ENCODE measurements around the gene OR2C3.
"Not testable (repeated sequence)": the region's sequence is repeated elsewhere in the genome, so short reads cannot be mapped to it uniquely, and the experiment has no call there.

OR2C3 gene

GRCh38 chr1:247528812-247529474 is 7.3 kb downstream of the OR2C3 start:
- Histone ChIP-seq H3K27ac (no peak overlapping the region), H3K27me3 (ENCODE audit: control insufficient read depth, insufficient read depth, low read length) (no peaks in the 10 kb centered on the region), H3K9ac (no peak overlapping the region), H2AFZ (no peak overlapping the region), H3K4me2 (ENCODE audit: low read length) (no peak overlapping the region), H3K4me1 (no peaks in the 10 kb centered on the region), H3K9me3 (ENCODE audit: control insufficient read depth, low read length) (no peaks in the 10 kb centered on the region), H3K79me2 (no peaks in the 10 kb centered on the region), H3K4me3 (ENCODE audit: low read depth, low read length) (no peak overlapping the region), H3K36me3 (ENCODE audit: control insufficient read depth, insufficient read depth, low read length) (no peaks in the 10 kb centered on the region)
- TF ChIP-seq CTCF (IDR thresholded peaks at IDR 0.05): no peak

GRCh38 chr1:247521886-247522285 is 14.4 kb downstream of the OR2C3 start:
- H3K9ac ChIP-seq; H3K4me2 ChIP-seq (ENCODE audit: low read length); H3K4me1 ChIP-seq; H3K79me2 ChIP-seq; H3K36me3 ChIP-seq (ENCODE audit: control insufficient read depth, insufficient read depth, low read length); H3K27ac ChIP-seq; H3K27me3 ChIP-seq (ENCODE audit: control insufficient read depth, insufficient read depth, low read length); H3K9me3 ChIP-seq (ENCODE audit: control insufficient read depth, low read length); H3K4me3 ChIP-seq (ENCODE audit: low read depth, low read length); H2AFZ ChIP-seq: not testable (repeated sequence)

GRCh38 chr1:247518613-247518891 is 17.7 kb downstream of the OR2C3 start:
- Histone ChIP-seq H3K9me3 (ENCODE audit: control insufficient read depth, low read length) (no peaks in the 10 kb centered on the region), H3K9ac (no peak overlapping the region)

GRCh38 chr1:247517795-247518612 is 18.2 kb downstream of the OR2C3 start:
- Histone ChIP-seq H3K9me3 (ENCODE audit: control insufficient read depth, low read length) (no peaks in the 10 kb centered on the region), H3K4me2 (ENCODE audit: low read length) (no peak overlapping the region), H3K27ac (no peak overlapping the region), H3K9ac (no peak overlapping the region), H3K79me2 (no peaks in the 10 kb centered on the region), H3K36me3 (ENCODE audit: control insufficient read depth, insufficient read depth, low read length) (no peaks in the 10 kb centered on the region), H3K27me3 (ENCODE audit: control insufficient read depth, insufficient read depth, low read length) (no peaks in the 10 kb centered on the region), H3K4me1 (no peaks in the 10 kb centered on the region), H2AFZ (no peak overlapping the region), H3K4me3 (ENCODE audit: low read depth, low read length) (no peak overlapping the region)
- TF ChIP-seq CTCF (IDR thresholded peaks at IDR 0.05): no peak

More at GRCh38 chr1:247518613-247518891, 17.7 kb downstream of the OR2C3 start:
- H3K4me3 ChIP-seq (ENCODE audit: low read depth, low read length): no peak overlapping the region
- no peak overlapping the region for H3K27ac ChIP-seq
- no peak overlapping the region for H2AFZ ChIP-seq
- no peak for TF ChIP-seq CTCF (IDR thresholded peaks at IDR 0.05)
- no peaks in the 10 kb centered on the region for H3K4me1 ChIP-seq
- H3K36me3 ChIP-seq (ENCODE audit: control insufficient read depth, insufficient read depth, low read length): no peaks in the 10 kb centered on the region
- no peaks in the 10 kb centered on the region for H3K79me2 ChIP-seq
- H3K4me2 ChIP-seq (ENCODE audit: low read length): no peak overlapping the region
- no peaks in the 10 kb centered on the region for H3K27me3 ChIP-seq (ENCODE audit: control insufficient read depth, insufficient read depth, low read length)

- H3K36me3 ChIP-seq (ENCODE audit: control insufficient read depth, insufficient read depth, low read length): no peaks in the 10 kb centered on the region
- TF ChIP-seq CTCF (IDR thresholded peaks at IDR 0.05): no peak
- H3K27me3 ChIP-seq (ENCODE audit: control insufficient read depth, insufficient read depth, low read length): no peaks in the 10 kb centered on the region
These were observed 29.4 kb downstream of the OR2C3 start for GRCh38 chr1:247506831-247507230.

More at GRCh38 chr1:247506831-247507230, 29.4 kb downstream of the OR2C3 start:
- Histone ChIP-seq H2AFZ (no peak overlapping the region), H3K4me2 (ENCODE audit: low read length) (no peak overlapping the region), H3K9ac (no peak overlapping the region), H3K79me2 (no peaks in the 10 kb centered on the region), H3K4me3 (ENCODE audit: low read depth, low read length) (no peak overlapping the region), H3K27ac (no peak overlapping the region), H3K4me1 (no peaks in the 10 kb centered on the region), H3K9me3 (ENCODE audit: control insufficient read depth, low read length) (no peaks in the 10 kb centered on the region)
